Uterus (tissue), 2 donors: ENCODE data around the gene RSRC1.

Source experiments
- CTCF ChIP-seq, 4 experiments: fragments of 200-600 bp in 2 of 4; fragments of 450-650 bp in 2 of 4; sonication (generic) in 2 of 4; IDR thresholded peaks; one replicate each; pipeline ENCODE4 v1.5.1; 2016 to 2019; ENCODE audit warnings: antibody characterized with exemption in 4 of 4, mild to moderate bottlenecking in 2 of 4, moderate library complexity in 1 of 4
- POLR2A ChIP-seq, 2 donors: fragments of 450-650 bp; IDR thresholded peaks; one replicate each; pipeline ENCODE4 v1.6.1; 2016; ENCODE audit warnings: antibody characterized with exemption in 2 of 2, mild to moderate bottlenecking in 1 of 2, moderate library complexity in 1 of 2

GRCh38 chr3:158471639-158472294 lies 361.9 kb downstream of the RSRC1 start:
- TF ChIP-seq POLR2A (IDR thresholded peaks at IDR 0.05) (no peak), CTCF (IDR thresholded peaks at IDR 0.05) (no peak)
